Chondrocyte (in vitro differentiated cells): ENCODE measurements around the gene IFNAR1. TPM values are rescaled to one million over a fixed set of nuclear protein-coding genes. Genes with fewer than 3 reads are reported as not detected.
A peak's percentile ranks its signal among the peaks of the same experiment; 100 is the strongest.
"Not testable (repeated sequence)": the region's sequence is repeated elsewhere in the genome, so short reads cannot be mapped to it uniquely, and the experiment has no call there.

Experiments used
- DNase-seq: peaks from one replicate; pipeline ENCODE4 v3.0.0; 2021; ENCODE audit warnings: mixed read lengths, low spot score
- H3K27ac Mint-ChIP-seq: one replicate; pipeline ENCODE4 v1.8.0; 2021; ENCODE audit warnings: mild to moderate bottlenecking, moderate library complexity, mixed read lengths; ENCODE audit not compliant: unreplicated experiment
- H3K27me3 Mint-ChIP-seq: 2 replicates; pipeline ENCODE4 v1.8.0; 2021; ENCODE audit warnings: low read depth, mixed read lengths
- H3K36me3 Mint-ChIP-seq: 2 replicates; pipeline ENCODE4 v1.8.0; 2021; ENCODE audit warnings: low read depth, mixed read lengths
- H3K4me1 Mint-ChIP-seq: 2 replicates; pipeline ENCODE4 v1.8.0; 2021; ENCODE audit warnings: low read depth, mild to moderate bottlenecking, mixed read lengths
- H3K4me3 Mint-ChIP-seq: one replicate; pipeline ENCODE4 v1.8.0; 2021; ENCODE audit warnings: mild to moderate bottlenecking, moderate library complexity, mixed read lengths; ENCODE audit not compliant: unreplicated experiment
- H3K9me3 Mint-ChIP-seq: 2 replicates; pipeline ENCODE4 v1.8.0; 2021; ENCODE audit warnings: low read depth, mixed read lengths
- total RNA-seq: library from RNA; stranded (reverse); gene quantifications from 3 replicates; pipeline ENCODE4 v1.2.1, GENCODE V29; 2021
- TF ChIP-seq, protein P1 (sequence below): fragments of 200-600 bp; sonication (generic); IDR thresholded peaks from 2 replicates; pipeline ENCODE4 v1.5.0; 2021; ENCODE audit warnings: antibody characterized with exemption, mild to moderate bottlenecking, moderate library complexity

Gene IFNAR1
- total RNA-seq, 1 donor from 2014 or later, result 47.7 TPM

DNA sequence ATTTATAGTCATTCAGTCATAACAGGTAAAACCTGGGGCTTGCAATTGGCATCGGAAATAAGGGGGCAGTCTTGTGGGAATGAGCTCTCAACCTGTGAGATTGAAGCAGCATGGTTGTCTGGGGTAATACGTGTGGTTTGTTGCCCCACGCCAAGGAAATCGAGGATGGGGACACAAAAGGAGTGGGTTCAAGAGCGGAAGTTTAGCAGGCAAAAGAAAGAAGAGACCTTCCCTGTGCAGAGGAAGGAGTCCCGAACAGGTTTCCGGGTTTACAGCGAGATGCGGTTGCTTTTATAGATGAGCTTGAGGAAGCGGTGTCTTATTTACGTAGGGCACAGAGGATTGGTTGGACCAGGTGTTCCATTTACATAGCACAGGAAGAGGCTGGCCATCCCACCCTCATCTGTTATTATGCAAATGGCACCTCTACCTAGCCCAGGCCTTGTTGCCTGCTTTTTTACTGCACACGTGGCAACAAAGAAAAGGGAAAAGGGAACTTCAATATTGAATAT lies 37.3 kb downstream of the IFNAR1 start:
- DNase-seq, result no peak
- H3K27me3 Mint-ChIP-seq, result no peaks in the 10 kb centered on the region
- no peaks in the 10 kb centered on the region for H3K36me3 Mint-ChIP-seq
- peaks cover 25% of the 10 kb centered on the region for H3K4me1 Mint-ChIP-seq
- peaks cover 8% of the 10 kb centered on the region for H3K9me3 Mint-ChIP-seq
- H3K27ac Mint-ChIP-seq, result no peak overlapping the region
- peak overlapping the region; percentile 37 for H3K4me3 Mint-ChIP-seq
- TF ChIP-seq, protein P1, sequence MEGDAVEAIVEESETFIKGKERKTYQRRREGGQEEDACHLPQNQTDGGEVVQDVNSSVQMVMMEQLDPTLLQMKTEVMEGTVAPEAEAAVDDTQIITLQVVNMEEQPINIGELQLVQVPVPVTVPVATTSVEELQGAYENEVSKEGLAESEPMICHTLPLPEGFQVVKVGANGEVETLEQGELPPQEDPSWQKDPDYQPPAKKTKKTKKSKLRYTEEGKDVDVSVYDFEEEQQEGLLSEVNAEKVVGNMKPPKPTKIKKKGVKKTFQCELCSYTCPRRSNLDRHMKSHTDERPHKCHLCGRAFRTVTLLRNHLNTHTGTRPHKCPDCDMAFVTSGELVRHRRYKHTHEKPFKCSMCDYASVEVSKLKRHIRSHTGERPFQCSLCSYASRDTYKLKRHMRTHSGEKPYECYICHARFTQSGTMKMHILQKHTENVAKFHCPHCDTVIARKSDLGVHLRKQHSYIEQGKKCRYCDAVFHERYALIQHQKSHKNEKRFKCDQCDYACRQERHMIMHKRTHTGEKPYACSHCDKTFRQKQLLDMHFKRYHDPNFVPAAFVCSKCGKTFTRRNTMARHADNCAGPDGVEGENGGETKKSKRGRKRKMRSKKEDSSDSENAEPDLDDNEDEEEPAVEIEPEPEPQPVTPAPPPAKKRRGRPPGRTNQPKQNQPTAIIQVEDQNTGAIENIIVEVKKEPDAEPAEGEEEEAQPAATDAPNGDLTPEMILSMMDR, result no peak

DNA sequence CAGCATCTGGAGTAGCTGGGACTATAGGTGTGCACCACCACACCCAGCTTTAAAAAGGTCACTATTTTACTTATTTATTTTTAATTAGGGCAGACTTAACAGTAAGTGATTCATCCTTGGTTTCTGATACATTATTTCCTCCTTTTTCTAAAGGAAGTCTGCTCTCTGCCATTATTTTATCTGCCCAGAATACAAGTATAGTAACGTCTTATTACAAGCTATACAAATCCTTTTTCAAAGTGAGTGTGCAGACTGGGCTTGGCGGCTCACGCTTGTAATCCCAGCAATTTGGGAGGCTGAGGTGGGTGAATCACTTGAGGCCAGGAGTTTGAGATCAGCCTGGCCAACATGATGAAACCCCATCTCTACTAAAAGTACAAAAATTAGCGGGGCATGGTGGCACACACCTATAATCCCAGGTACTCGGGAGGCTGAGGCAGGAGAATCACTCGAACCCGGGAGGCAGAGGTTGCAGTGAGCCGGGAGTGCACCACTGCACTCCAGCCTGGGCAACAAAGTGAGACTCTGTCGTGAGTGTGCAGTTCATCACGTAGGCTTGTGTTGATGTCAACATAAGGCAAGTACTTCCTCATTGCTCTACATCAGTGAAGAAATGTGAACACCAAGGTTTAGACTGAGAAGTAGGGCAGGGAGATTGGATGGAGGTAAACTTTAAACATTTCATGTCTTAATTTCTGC lies 39.3 kb downstream of the IFNAR1 start:
- H3K27me3 Mint-ChIP-seq, DNase-seq, H3K36me3 Mint-ChIP-seq, H3K27ac Mint-ChIP-seq, H3K4me3 Mint-ChIP-seq: not testable (repeated sequence)
- H3K9me3 Mint-ChIP-seq, result peaks cover 21% of the 10 kb centered on the region
- peaks cover 30% of the 10 kb centered on the region for H3K4me1 Mint-ChIP-seq

DNA sequence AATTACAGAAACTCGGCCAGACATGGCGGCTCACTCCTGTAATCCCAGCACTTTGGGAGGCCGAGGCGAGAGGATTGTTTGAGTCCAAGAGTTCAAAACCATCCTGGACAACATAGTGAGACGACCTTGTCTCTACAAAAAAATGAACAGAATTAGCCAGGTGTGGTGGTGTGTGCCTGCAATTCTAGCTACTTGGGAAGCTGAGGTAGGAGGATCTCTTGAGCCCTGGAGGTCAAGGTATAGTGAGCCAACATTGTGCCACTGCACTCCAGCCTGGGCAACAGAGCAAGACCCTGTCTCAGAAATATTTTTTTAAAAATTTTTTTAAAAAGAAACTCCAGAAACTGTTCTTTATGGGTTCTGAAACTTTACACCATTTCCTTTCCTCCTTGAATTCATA lies 40.1 kb downstream of the IFNAR1 start:
- peaks cover 29% of the 10 kb centered on the region for H3K4me1 Mint-ChIP-seq

DNA sequence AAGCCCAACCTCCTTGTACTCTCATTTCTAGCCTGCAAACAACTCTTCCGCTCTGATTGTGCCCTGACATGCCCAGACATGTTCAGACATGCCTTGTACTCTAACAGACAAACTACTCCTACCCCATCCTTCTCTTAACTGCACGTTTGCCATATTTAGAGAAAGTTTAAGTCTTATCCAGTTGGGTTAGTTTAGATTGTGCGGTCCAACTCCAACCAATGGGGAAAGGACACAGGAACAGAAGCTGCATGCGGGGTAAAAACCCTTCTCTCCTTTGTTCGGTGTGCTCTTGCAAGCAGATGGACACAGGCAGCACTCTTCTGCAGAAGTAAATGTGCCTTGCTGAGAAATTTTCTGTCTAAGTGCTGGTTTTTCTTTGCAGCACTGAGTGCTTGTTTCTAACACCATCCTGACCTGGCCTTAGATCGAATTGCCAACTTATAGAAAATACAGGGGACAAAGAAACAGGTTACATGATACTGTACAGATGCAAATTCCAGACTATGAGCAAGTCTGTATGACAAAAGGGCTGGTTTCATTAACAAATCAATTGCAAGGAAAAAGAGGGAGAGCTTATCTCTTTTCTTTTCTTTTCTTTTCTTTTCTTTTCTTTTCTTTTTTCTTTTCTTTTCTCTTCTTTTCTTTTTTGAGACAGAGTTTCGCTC lies 42.7 kb downstream of the IFNAR1 start:
- Mint-ChIP-seq H3K9me3 (peaks cover 28% of the 10 kb centered on the region), H3K27me3 (no peaks in the 10 kb centered on the region), H3K27ac (peak overlapping the region; percentile 32), H3K36me3 (peaks cover 8% of the 10 kb centered on the region), H3K4me1 (peaks cover 5% of the 10 kb centered on the region), H3K4me3 (no peak overlapping the region)
- TF ChIP-seq, protein P1, result no peak
- DNase-seq, result no peak

More for the DNA sequence above, 40.1 kb downstream of the IFNAR1 start:
- H3K9me3 Mint-ChIP-seq, result peaks cover 23% of the 10 kb centered on the region
- no peak for DNase-seq
- TF ChIP-seq, protein P1, result no peak
- H3K4me3 Mint-ChIP-seq, result no peak overlapping the region
- peaks cover 8% of the 10 kb centered on the region for H3K36me3 Mint-ChIP-seq
- no peaks in the 10 kb centered on the region for H3K27me3 Mint-ChIP-seq
- H3K27ac Mint-ChIP-seq, result no peak overlapping the region

DNA sequence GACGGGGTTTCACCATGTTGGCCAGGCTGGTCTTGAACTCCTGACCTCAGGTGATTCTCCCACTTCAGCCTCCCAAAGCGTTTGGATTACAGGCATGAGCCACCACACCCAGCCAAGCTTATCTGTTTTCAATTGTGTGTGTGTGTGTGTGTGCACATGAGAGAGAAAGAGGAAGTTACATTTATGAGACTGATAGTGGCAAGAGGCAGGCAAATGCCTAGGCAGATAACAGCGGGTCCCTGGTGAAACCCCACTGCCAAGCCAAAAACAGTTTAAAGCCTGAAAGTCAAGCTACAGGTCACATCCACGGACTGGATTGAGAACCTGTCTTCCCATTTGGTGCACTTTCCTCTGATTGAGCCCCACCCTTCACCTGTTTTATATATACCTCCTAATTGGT lies 43.4 kb downstream of the IFNAR1 start:
- TF ChIP-seq, protein P1, result no peak
- Mint-ChIP-seq H3K27me3 (no peaks in the 10 kb centered on the region), H3K36me3 (peaks cover 8% of the 10 kb centered on the region), H3K9me3 (peaks cover 28% of the 10 kb centered on the region), H3K27ac (peak overlapping the region; percentile 69), H3K4me1 (peaks cover 5% of the 10 kb centered on the region), H3K4me3 (no peak overlapping the region)
- no peak for DNase-seq
